GM12878 (cell line): ENCODE results near the gene PTPRN2. TPM values are rescaled to one million over a fixed set of nuclear protein-coding genes. Genes with fewer than 3 reads are reported as not detected.

Experiments
- ATAC-seq: fragments of 200-7000 bp; cut with Tn5 transposase; 3 replicates; pipeline ENCODE4 v1.9.1; 2020; ENCODE audit warnings: mild to moderate bottlenecking, moderate library complexity
- BruUV-seq: library from RNA; stranded (reverse); fragments of 400-500 nt; replicated peaks from 2 replicates; lab custom pipeline; 2021; lab: Mats Ljungman, UMichigan
- CTCF ChIA-PET: fragments of 300-600 bp; sonication (Branson Sonifier 250); formaldehyde crosslinking; extraction: SDS; loops from one replicate; lab custom pipeline; 2021; ENCODE audit warnings: inconsistent platforms; lab: Yijun Ruan, JAX
- POLR2A ChIA-PET: fragments of 350-600 bp; formaldehyde crosslinking; extraction: SDS; loops from one replicate; lab custom pipeline; 2021; ENCODE audit warnings: inconsistent platforms; lab: Charles Lee
- RAD21 ChIA-PET: fragments of 300-600 bp; sonication (Branson Sonifier 250); formaldehyde crosslinking; loops from one replicate; lab custom pipeline; 2023; ENCODE audit warnings: antibody characterized with exemption; ENCODE audit not compliant: unreplicated experiment; lab: Charles Lee
- SMC1A ChIA-PET: fragments of 300-600 bp; sonication (Branson Sonifier 250); formaldehyde crosslinking; loops from one replicate; lab custom pipeline; 2023; ENCODE audit not compliant: unreplicated experiment, uncharacterized antibody; lab: Charles Lee
- DNase-seq: peaks from one replicate; pipeline ENCODE4 v3.0.0-alpha.2; 2011; ENCODE audit warnings: low read depth, low spot score
- FAIRE-seq: peaks from 3 replicates; lab custom pipeline; 2011; peaks lifted over from hg19 to GRCh38; lab: Jason Lieb, UNC
- H2AFZ ChIP-seq: 2 replicates; pipeline ENCODE4 v1.6.0; 2011; ENCODE audit warnings: low read depth, low read length, control low read depth; ENCODE audit not compliant: control insufficient read depth
- H3K27ac ChIP-seq: 2 replicates; pipeline ENCODE4 v1.5.1; 2011; ENCODE audit warnings: control low read depth; ENCODE audit not compliant: control insufficient read depth, insufficient read depth
- H3K27me3 ChIP-seq, 2 experiments: replicated peaks in 1 of 2; 2 replicates each; pipeline versions ENCODE4 v1.6.0 to v1.6.1; 2011; ENCODE audit warnings: low read length in 1 of 2; ENCODE audit not compliant: control insufficient read depth in 2 of 2, insufficient read depth in 2 of 2
- H3K36me3 ChIP-seq, 2 experiments: 2 replicates each; pipeline ENCODE4 v1.5.1; 2011; ENCODE audit warnings: low read length in 1 of 2; ENCODE audit not compliant: control insufficient read depth in 2 of 2, insufficient read depth in 2 of 2
- H3K4me1 ChIP-seq: 2 replicates; pipeline ENCODE4 v1.6.1; 2011; ENCODE audit warnings: mild to moderate bottlenecking, low read length, moderate library complexity, mixed read lengths; ENCODE audit not compliant: control insufficient read depth, insufficient read depth
- H3K4me2 ChIP-seq: 2 replicates; pipeline ENCODE4 v1.6.0; 2011; ENCODE audit warnings: control low read depth; ENCODE audit not compliant: control insufficient read depth, insufficient read depth
- H3K4me3 ChIP-seq: fragments of 200-600 bp; sonication (generic); 2 replicates; pipeline ENCODE4 v1.5.1; 2016
- H3K79me2 ChIP-seq: 2 replicates; pipeline ENCODE4 v1.6.0; 2011; ENCODE audit warnings: low read length; ENCODE audit not compliant: control insufficient read depth, insufficient read depth
- H3K9ac ChIP-seq: 2 replicates; pipeline ENCODE4 v1.8.0; 2011; ENCODE audit warnings: low read length, control low read depth, mixed read lengths; ENCODE audit not compliant: control insufficient read depth, insufficient read depth
- H3K9me3 ChIP-seq: replicated peaks from 3 replicates; pipeline ENCODE4 v1.5.1; 2011; ENCODE audit warnings: mild to moderate bottlenecking, low read length; ENCODE audit not compliant: control insufficient read depth, insufficient read depth
- H4K20me1 ChIP-seq: 2 replicates; pipeline ENCODE4 v1.6.0; 2011; ENCODE audit not compliant: control insufficient read depth, insufficient read depth
- CBFB ChIP-seq: IDR thresholded peaks from 2 replicates; pipeline ENCODE4 v1.6.1; 2016; ENCODE audit warnings: antibody characterized with exemption, low read depth
- CTCF ChIP-seq, 3 experiments: IDR thresholded peaks in 2 of 3; conservative IDR thresholded peaks in 1 of 3; 2 replicates each; pipeline ENCODE4 v1.5.1; 2011; ENCODE audit warnings: low read depth in 3 of 3, low read length in 3 of 3, mild to moderate bottlenecking in 3 of 3, control low read depth in 2 of 3, moderate library complexity in 2 of 3, inconsistent platforms in 1 of 3, mixed read lengths in 1 of 3; ENCODE audit not compliant: control insufficient read depth in 2 of 3, insufficient read depth in 1 of 3; ENCODE audit errors: extremely low read depth in 1 of 3
- E2F4 ChIP-seq: IDR thresholded peaks from 2 replicates; pipeline ENCODE4 v1.6.1; 2012; ENCODE audit warnings: low read depth, low read length, improper control_type of control experiment
- EZH2 ChIP-seq: IDR thresholded peaks from 2 replicates; pipeline ENCODE4 v1.6.1; 2012; ENCODE audit warnings: low read depth, mild to moderate bottlenecking, control low read depth, inconsistent platforms, low read length, borderline replicate concordance; ENCODE audit not compliant: control insufficient read depth
- HDGF ChIP-seq: fragments of 450-650 bp; IDR thresholded peaks from 2 replicates; pipeline ENCODE4 v1.6.1; 2016; ENCODE audit warnings: antibody characterized with exemption
- JUNB ChIP-seq: IDR thresholded peaks from 2 replicates; pipeline ENCODE4 v1.6.1; 2016; ENCODE audit warnings: antibody characterized with exemption, mild to moderate bottlenecking
- LARP7 ChIP-seq: fragments of 450-650 bp; IDR thresholded peaks from 2 replicates; pipeline ENCODE4 v1.6.1; 2017; ENCODE audit warnings: mild to moderate bottlenecking
- MLLT1 ChIP-seq: fragments of 450-650 bp; IDR thresholded peaks from 2 replicates; pipeline ENCODE4 v1.6.1; 2016; ENCODE audit warnings: mild to moderate bottlenecking
- RAD51 ChIP-seq: fragments of 450-650 bp; IDR thresholded peaks from 2 replicates; pipeline ENCODE4 v1.6.1; 2016; ENCODE audit warnings: moderate library complexity, mild to moderate bottlenecking, inconsistent platforms
- RBBP5 ChIP-seq: fragments of 200-600 bp; sonication (generic); conservative IDR thresholded peaks from 2 replicates; pipeline ENCODE4 v1.6.1; 2016
- SIN3A ChIP-seq: IDR thresholded peaks from 2 replicates; pipeline ENCODE4 v1.6.1; 2012; ENCODE audit warnings: low read depth, low read length, improper control_type of control experiment
- SMC3 ChIP-seq: IDR thresholded peaks from 2 replicates; pipeline ENCODE4 v1.6.1; 2011; ENCODE audit warnings: low read length, improper control_type of control experiment, borderline replicate concordance
- SREBF1 ChIP-seq: IDR thresholded peaks from 2 replicates; pipeline ENCODE4 v1.6.1; 2012; ENCODE audit warnings: mild to moderate bottlenecking, low read length
- SREBF2 ChIP-seq: IDR thresholded peaks from 2 replicates; pipeline ENCODE4 v1.6.1; 2012; ENCODE audit warnings: mild to moderate bottlenecking, low read length
- YY1 ChIP-seq: IDR thresholded peaks from 2 replicates; pipeline ENCODE4 v1.6.1; 2011; ENCODE audit warnings: low read depth, mild to moderate bottlenecking, low read length
- ZNF592 ChIP-seq: fragments of 450-650 bp; IDR thresholded peaks from 2 replicates; pipeline ENCODE4 v1.6.1; 2017; ENCODE audit warnings: mild to moderate bottlenecking, moderate library complexity
- WGBS: methylation state at CpG from one replicate; pipeline ENCODE4 v1.1.6; 2016; ENCODE audit warnings: low lambda C conversion rate; ENCODE audit not compliant: insufficient replicate concordance, insufficient coverage; ENCODE audit errors: missing lambda C conversion rate; 5-methylcytosine and 5-hydroxymethylcytosine counted together
- in situ Hi-C: fragments of 300-500 bp; cut with MboI; formaldehyde crosslinking; loops from 9 replicates; pipeline ENCODE4 v1.14.3; 2018; ENCODE audit warnings: mixed read lengths
- intact Hi-C: fragments of 100-400 bp; cut with micrococcal nuclease; formaldehyde crosslinking; loops from one replicate; pipeline ENCODE4 v1.14.2; 2022; ENCODE audit not compliant: unreplicated experiment
- polyA plus RNA-seq, 11 experiments: library from polyadenylated mRNA; depleted of rRNA in 4 of 11; unstranded in 6 of 11; stranded (reverse) in 5 of 11; fragments of >200 nt; fragmentation: Nextera tagmentation in 4 of 11; fragmentation: Illumina TruSeq in 1 of 11; extraction: Ambion mirVana in 4 of 11; extraction: Trizol in 1 of 11; gene quantifications; 1 replicate in 1 of 11; 2 replicates in 10 of 11; pipeline versions ENCODE4 v1.2.1 to v1.2.3, GENCODE V29; 2011 to 2016; ENCODE audit warnings: inconsistent platforms in 2 of 11, missing spikeins in 2 of 11, low read depth in 1 of 11
- total RNA-seq, 4 experiments: library from RNA; depleted of rRNA in 3 of 4; stranded (reverse); fragments of >200 nt in 3 of 4; fragmentation: Illumina TruSeq in 1 of 4; extraction: Trizol in 1 of 4; gene quantifications; 2 replicates each; pipeline versions ENCODE4 v1.2.1 to v1.2.3, GENCODE V29; 2013 to 2021

PTPRN2 gene
- total and polyA plus RNA-seq, 10 of the 15 experiments (the other 5 are each of a cell fraction or from before 2014, with no cell fraction given): 5.4 TPM; not detected in 9

- intact Hi-C loops: no loop called here
- Histone ChIP-seq H3K9ac (no peak overlapping the region), H3K27ac (no peak overlapping the region), H3K4me3 (no peak overlapping the region), H3K9me3 (peaks cover 7% of the 10 kb centered on the region; the same call in 1 of the 3 replicates), H3K27me3 (no peaks in the 10 kb centered on the region), H3K4me1 (no peaks in the 10 kb centered on the region), H3K4me2 (no peak overlapping the region), H3K79me2 (no peaks in the 10 kb centered on the region), H2AFZ (no peak overlapping the region), H3K36me3 (no peaks in the 10 kb centered on the region), H4K20me1 (no peaks in the 10 kb centered on the region)
- FAIRE-seq (no peak), ATAC-seq (no peak), DNase-seq (no peak)
- SMC1A ChIA-PET: no interaction called here
- in situ Hi-C loops: no loop called here
- RAD21 ChIA-PET: no interaction called here
- BruUV-seq: no TSS peak
- POLR2A ChIA-PET: no interaction called here
- CTCF ChIA-PET: no interaction called here
- 41% methylated on average over 30 of the region's 30 CpGs for WGBS
- TF ChIP-seq HDGF (no peak), SMC3 (no peak), E2F4 (no peak), SREBF2 (no peak), CTCF (IDR thresholded peaks at IDR 0.05 in 2 of 3, conservative IDR thresholded peaks at IDR 0.05 in 1 of 3; ENCODE audit: control insufficient read depth in 2 of 3, extremely low read depth in 1 of 3, insufficient read depth in 1 of 3, low read depth in 3 of 3, low read length in 3 of 3) (no peak), YY1 (no peak), SIN3A (no peak), LARP7 (no peak), CBFB (no peak), RAD51 (no peak), EZH2 (no peak), JUNB (no peak), RBBP5 (no peak), ZNF592 (no peak), SREBF1 (no peak), MLLT1 (no peak)
Observed at GRCh38 chr7:158266817-158267741, 320.5 kb downstream of the PTPRN2 start.
